Heart left ventricle (tissue), 13 donors: ENCODE data around the gene FAM193B.

Source experiments
- POLR2A ChIP-seq, 2 donors: fragments of 450-650 bp; IDR thresholded peaks; one replicate each; pipeline ENCODE4 v1.6.1; 2017; ENCODE audit warnings: antibody characterized with exemption in 2 of 2, mild to moderate bottlenecking in 2 of 2, moderate library complexity in 2 of 2
- TF ChIP-seq, protein P1 (sequence below), 12 donors: fragments of 200-600 bp; sonication (generic) in 4 of 12; IDR thresholded peaks; one replicate each; pipeline versions ENCODE4 v1.5.0 to v1.8.0; 2018 to 2022; ENCODE audit warnings: antibody characterized with exemption in 12 of 12, mild to moderate bottlenecking in 5 of 12
- donor health status: ischemic (EF 13 %, LVEDD 7.1; RV severe dilation, severe dysfunction).
- donor health status: DM: no; HTN: yes; CAD: no.
- donor health status: DM: no; HTN: no; CAD: no.
- donor health status: ischemic (EF 25% LVEDD 6.9; RV normal size, moderate dysfunction).
- donor health status: ischemic (EF 25% LVEDD 5.7; RV mildly dilated, moderate dysfunction).
- donor health status: ischemic (EF 35%, LVEDD 5.7; RV mildly dilated, moderate dysfunction).
- donor health status: nonischemic (EF 11% LVEDD 7.7; RV severe dilation, severe dysfunction).
- donor health status: DM: yes; HTN: yes; CAD: no.
- donor health status: PGD.
- donor health status: ischemic (EF 29% LVEDD 5.4; RV normal size, mild dysfunction).
- donor health status: nonischemic (EF 23%, LVEDD 6.1; RV moderate dilation, normal function).

DNA sequence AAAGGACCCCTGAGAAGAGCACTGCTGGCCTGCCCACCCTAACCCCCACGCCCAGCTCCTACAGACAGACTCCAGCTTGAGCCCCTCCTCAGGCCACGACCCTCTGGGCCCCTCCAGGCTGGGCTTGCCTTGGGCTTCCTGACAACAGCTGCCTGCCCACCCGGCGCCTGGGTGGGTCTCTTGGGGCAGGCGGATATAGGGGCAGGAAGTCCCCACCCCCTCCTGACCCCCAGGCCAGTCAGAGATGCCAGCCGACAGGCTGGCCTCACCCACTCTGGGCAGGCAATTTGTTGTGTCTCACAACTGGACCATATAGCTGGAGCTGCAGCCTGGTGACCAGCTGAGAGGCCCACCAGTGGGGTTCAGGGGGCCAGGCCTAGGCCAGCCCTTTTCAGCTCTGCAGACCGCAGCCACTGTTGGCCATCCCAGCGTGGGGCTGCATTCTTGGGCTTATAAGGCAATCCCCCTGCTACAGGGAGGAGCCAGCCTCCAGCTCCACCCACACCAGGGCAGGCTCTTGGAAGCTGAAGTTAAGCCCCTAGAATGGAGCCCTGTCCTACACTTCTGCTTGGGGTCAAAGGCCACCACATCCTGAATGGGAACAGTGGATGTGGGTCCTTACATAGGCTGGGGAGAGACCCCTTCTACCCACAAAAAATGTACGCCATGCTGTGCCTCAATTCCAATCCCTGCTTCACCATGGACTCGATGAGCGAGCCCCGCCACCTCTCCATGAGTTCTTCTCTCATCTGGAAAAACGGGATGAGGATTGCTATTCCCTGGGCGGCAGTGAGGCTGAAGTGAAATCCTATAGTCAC, 58.9 kb downstream of the FAM193B start:
- TF ChIP-seq, protein P1, sequence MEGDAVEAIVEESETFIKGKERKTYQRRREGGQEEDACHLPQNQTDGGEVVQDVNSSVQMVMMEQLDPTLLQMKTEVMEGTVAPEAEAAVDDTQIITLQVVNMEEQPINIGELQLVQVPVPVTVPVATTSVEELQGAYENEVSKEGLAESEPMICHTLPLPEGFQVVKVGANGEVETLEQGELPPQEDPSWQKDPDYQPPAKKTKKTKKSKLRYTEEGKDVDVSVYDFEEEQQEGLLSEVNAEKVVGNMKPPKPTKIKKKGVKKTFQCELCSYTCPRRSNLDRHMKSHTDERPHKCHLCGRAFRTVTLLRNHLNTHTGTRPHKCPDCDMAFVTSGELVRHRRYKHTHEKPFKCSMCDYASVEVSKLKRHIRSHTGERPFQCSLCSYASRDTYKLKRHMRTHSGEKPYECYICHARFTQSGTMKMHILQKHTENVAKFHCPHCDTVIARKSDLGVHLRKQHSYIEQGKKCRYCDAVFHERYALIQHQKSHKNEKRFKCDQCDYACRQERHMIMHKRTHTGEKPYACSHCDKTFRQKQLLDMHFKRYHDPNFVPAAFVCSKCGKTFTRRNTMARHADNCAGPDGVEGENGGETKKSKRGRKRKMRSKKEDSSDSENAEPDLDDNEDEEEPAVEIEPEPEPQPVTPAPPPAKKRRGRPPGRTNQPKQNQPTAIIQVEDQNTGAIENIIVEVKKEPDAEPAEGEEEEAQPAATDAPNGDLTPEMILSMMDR (IDR thresholded peaks at IDR 0.05): no peak
- TF ChIP-seq POLR2A (IDR thresholded peaks at IDR 0.05): peak in 1 of 2 donors; percentile 15
